K562 (cell line): ENCODE measurements around the gene TBL2. TPM values are rescaled to one million over a fixed set of nuclear protein-coding genes. Genes with fewer than 3 reads are reported as not detected.
A peak's percentile ranks its signal among the peaks of the same experiment; 100 is the strongest.

Experiments used
- ARHGAP35 ChIP-seq: fragments of 450-650 bp; IDR thresholded peaks from 2 replicates; pipeline ENCODE4 v1.6.1; 2018; ENCODE audit not compliant: partially characterized antibody
- CAMTA2 ChIP-seq: fragments of 250-450 bp; sonication (Bioruptor Pico); conservative IDR thresholded peaks from 2 replicates; pipeline ENCODE4 v1.5.1; 2022
- CLOCK ChIP-seq: fragments of 250-450 bp; sonication (Bioruptor Pico); IDR thresholded peaks from 2 replicates; pipeline ENCODE4 v1.4.0; 2020; ENCODE audit warnings: mild to moderate bottlenecking, moderate library complexity, borderline replicate concordance
- CREBBP ChIP-seq: IDR thresholded peaks from one replicate; pipeline ENCODE4 v1.6.1; 2012; ENCODE audit warnings: low read depth, mild to moderate bottlenecking, control low read depth, inconsistent platforms, low read length
- DIDO1 ChIP-seq: fragments of 450-650 bp; IDR thresholded peaks from 2 replicates; pipeline ENCODE4 v1.6.1; 2016; ENCODE audit warnings: low read depth, missing biosample characterization, missing genetic modification characterization
- ESRRB ChIP-seq: fragments of 250-450 bp; sonication (Bioruptor Pico); IDR thresholded peaks from 2 replicates; pipeline ENCODE4 v1.5.0; 2020; ENCODE audit warnings: mild to moderate bottlenecking, moderate library complexity, borderline replicate concordance
- ETV5 ChIP-seq: sonication (generic); formaldehyde crosslinking; IDR thresholded peaks from 2 replicates; pipeline ENCODE4 v1.4.0; 2020; ENCODE audit warnings: low read depth, mild to moderate bottlenecking, missing genetic modification reagents
- MAZ ChIP-seq, 2 experiments: fragments of 450-650 bp in 1 of 2; sonication (generic) in 1 of 2; formaldehyde crosslinking; IDR thresholded peaks in 1 of 2; conservative IDR thresholded peaks in 1 of 2; 2 replicates each; pipeline versions ENCODE4 v1.4.0 to v1.5.0; 2020; ENCODE audit warnings: mild to moderate bottlenecking in 1 of 2, missing genetic modification reagents in 1 of 2
- MCM3 ChIP-seq: fragments of 450-650 bp; IDR thresholded peaks from 2 replicates; pipeline ENCODE4 v1.6.1; 2016
- NCOA1 ChIP-seq: fragments of 450-650 bp; IDR thresholded peaks from 2 replicates; pipeline ENCODE4 v1.6.1; 2016; ENCODE audit warnings: low read depth
- NCOA4 ChIP-seq: fragments of 450-650 bp; IDR thresholded peaks from 2 replicates; pipeline ENCODE4 v1.6.1; 2018; ENCODE audit warnings: mild to moderate bottlenecking; ENCODE audit not compliant: partially characterized antibody
- NCOR1 ChIP-seq: fragments of 450-650 bp; IDR thresholded peaks from 2 replicates; pipeline ENCODE4 v1.6.1; 2016; ENCODE audit warnings: mild to moderate bottlenecking, moderate library complexity
- PCBP1 ChIP-seq: fragments of 200-400 bp; formaldehyde crosslinking; IDR thresholded peaks from 2 replicates; pipeline ENCODE4 v1.6.1; 2018; ENCODE audit warnings: mild to moderate bottlenecking, low read depth, low read length; ENCODE audit not compliant: poor library complexity, severe bottlenecking
- RUNX1 ChIP-seq: sonication (generic); IDR thresholded peaks from 2 replicates; pipeline ENCODE4 v1.6.1; 2016; ENCODE audit warnings: antibody characterized with exemption, low read depth
- SMARCB1 ChIP-seq: IDR thresholded peaks from 2 replicates; pipeline ENCODE4 v1.6.1; 2011; ENCODE audit warnings: improper control_type of control experiment, low read depth; ENCODE audit not compliant: insufficient read length
- USF1 ChIP-seq: sonication (generic); formaldehyde crosslinking; IDR thresholded peaks from 2 replicates; pipeline ENCODE4 v1.9.0; 2022; ENCODE audit warnings: mild to moderate bottlenecking, missing genetic modification reagents
- ZFX ChIP-seq: sonication (generic); formaldehyde crosslinking; IDR thresholded peaks from 2 replicates; pipeline ENCODE4 v1.8.0; 2022; ENCODE audit warnings: mild to moderate bottlenecking, missing genetic modification reagents, moderate library complexity
- ZKSCAN3 ChIP-seq: fragments of 250-450 bp; sonication (Bioruptor Pico); IDR thresholded peaks from 2 replicates; pipeline ENCODE4 v1.4.0; 2020
- ZNF3 ChIP-seq: fragments of 250-450 bp; sonication (Bioruptor Pico); IDR thresholded peaks from 2 replicates; pipeline ENCODE4 v1.5.0; 2021; ENCODE audit warnings: mild to moderate bottlenecking, moderate library complexity
- ZNF316 ChIP-seq: fragments of 450-650 bp; IDR thresholded peaks from 2 replicates; pipeline ENCODE4 v1.6.1; 2016
- ZNF507 ChIP-seq: conservative IDR thresholded peaks from 2 replicates; pipeline ENCODE4 v1.6.1; 2017; ENCODE audit warnings: missing genetic modification characterization, missing compliant biosample characterization
- ZNF512 ChIP-seq: IDR thresholded peaks from 2 replicates; pipeline ENCODE4 v1.6.1; 2016; ENCODE audit warnings: missing genetic modification characterization, missing compliant biosample characterization
- polyA plus RNA-seq, 8 experiments: library from polyadenylated mRNA; depleted of rRNA in 4 of 8; stranded (reverse) in 5 of 8; unstranded in 3 of 8; fragments of >200 nt; fragmentation: Nextera tagmentation in 2 of 8; fragmentation: Illumina TruSeq in 1 of 8; extraction: Ambion mirVana in 2 of 8; extraction: Trizol in 1 of 8; gene quantifications; 2 replicates each; pipeline versions ENCODE4 v1.2.1 to v1.2.3, GENCODE V29; 2011 to 2014; ENCODE audit warnings: inconsistent platforms in 1 of 8, missing spikeins in 1 of 8
- total RNA-seq, 7 experiments: library from RNA; depleted of rRNA in 6 of 7; stranded (reverse); fragments of >200 nt in 6 of 7; fragmentation: Illumina TruSeq in 2 of 7; extraction: Trizol in 2 of 7; gene quantifications; 2 replicates each; pipeline versions ENCODE4 v1.2.1 to v1.2.3, GENCODE V29; 2011 to 2021; ENCODE audit warnings: low replicate concordance in 1 of 7

The TBL2 gene
- total and polyA plus RNA-seq, 9 of the 15 experiments (the other 6 are each of a cell fraction or from before 2014, with no cell fraction given), result 2.5 to 123 (median 49.2) TPM

- TF ChIP-seq CLOCK (CRISPR knock-in tag) (no peak), ARHGAP35 (no peak), ZNF507 (tag) (no peak), ZNF512 (no peak), MAZ (CRISPR knock-in tag; conservative IDR thresholded peaks at IDR 0.05 in 1 of 2, IDR thresholded peaks at IDR 0.05 in 1 of 2) (peak; percentile 90 to 93), CREBBP (no peak), ZNF316 (no peak), PCBP1 (peak; percentile 98), ESRRB (CRISPR knock-in tag) (no peak), ZNF3 (CRISPR knock-in tag) (no peak), MCM3 (no peak), CAMTA2 (no peak), USF1 (CRISPR knock-in tag) (peak; percentile 67; the same call in 1 of the 2 replicates), ETV5 (CRISPR knock-in tag) (peak; percentile 81), NCOR1 (peak; percentile 78), SMARCB1 (no peak), RUNX1 (no peak), ZKSCAN3 (CRISPR knock-in tag) (no peak), NCOA1 (no peak; the same call in 1 of the 2 replicates), DIDO1 (tag) (peak; percentile 87), ZFX (CRISPR knock-in tag) (peak; percentile 81), NCOA4 (no peak)
Measured at GRCh38 chr7:73522105-73522872, 56.1 kb downstream of the TBL2 start, which contains the start of gene BAZ1B (continued).
